Activated naive CD8-positive, alpha-beta T cell treated with anti-CD3 and anti-CD28 coated beads, Interleukin-2, amount 10 ng/mL, durations not matched to agents 7 days and 5 days (primary cell): ENCODE results near the gene AUH. TPM values are rescaled to one million over a fixed set of nuclear protein-coding genes. Genes with fewer than 3 reads are reported as not detected.

Experiments
- ATAC-seq: fragments of 150-1000 bp; cut with Tn5 transposase; one replicate; pipeline ENCODE4 v1.10.0; 2021; ENCODE audit warnings: low read depth, moderate library complexity
- POLR2A ChIA-PET: fragments of 350-600 bp; sonication (Branson Sonifier 250); formaldehyde crosslinking; loops from one replicate; lab custom pipeline; 2021; ENCODE audit warnings: antibody characterized with exemption; lab: Charles Lee
- DNase-seq: peaks from one replicate; pipeline ENCODE4 v3.0.0; 2021
- H3K27ac Mint-ChIP-seq: one replicate; pipeline ENCODE4 v1.8.0; 2022; ENCODE audit warnings: mild to moderate bottlenecking, mixed read lengths
- H3K27me3 Mint-ChIP-seq: one replicate; pipeline ENCODE4 v1.8.0; 2022; ENCODE audit warnings: mild to moderate bottlenecking, moderate library complexity, mixed read lengths
- H3K36me3 Mint-ChIP-seq: one replicate; pipeline ENCODE4 v1.8.0; 2021; ENCODE audit warnings: mild to moderate bottlenecking, mixed read lengths
- H3K4me1 Mint-ChIP-seq: one replicate; pipeline ENCODE4 v1.8.0; 2021; ENCODE audit warnings: mixed read lengths
- H3K4me3 Mint-ChIP-seq: one replicate; pipeline ENCODE4 v1.8.0; 2022; ENCODE audit warnings: mild to moderate bottlenecking, moderate library complexity, mixed read lengths
- H3K9me3 Mint-ChIP-seq: one replicate; pipeline ENCODE4 v1.8.0; 2021; ENCODE audit warnings: mixed read lengths
- total RNA-seq, 2 experiments: library from RNA; stranded (reverse); gene quantifications; one replicate each; pipeline ENCODE4 v1.2.3, GENCODE V29; 2021

AUH gene
- total RNA-seq, 2 experiments from 2014 or later = 15.8 to 17.2 TPM

DNA sequence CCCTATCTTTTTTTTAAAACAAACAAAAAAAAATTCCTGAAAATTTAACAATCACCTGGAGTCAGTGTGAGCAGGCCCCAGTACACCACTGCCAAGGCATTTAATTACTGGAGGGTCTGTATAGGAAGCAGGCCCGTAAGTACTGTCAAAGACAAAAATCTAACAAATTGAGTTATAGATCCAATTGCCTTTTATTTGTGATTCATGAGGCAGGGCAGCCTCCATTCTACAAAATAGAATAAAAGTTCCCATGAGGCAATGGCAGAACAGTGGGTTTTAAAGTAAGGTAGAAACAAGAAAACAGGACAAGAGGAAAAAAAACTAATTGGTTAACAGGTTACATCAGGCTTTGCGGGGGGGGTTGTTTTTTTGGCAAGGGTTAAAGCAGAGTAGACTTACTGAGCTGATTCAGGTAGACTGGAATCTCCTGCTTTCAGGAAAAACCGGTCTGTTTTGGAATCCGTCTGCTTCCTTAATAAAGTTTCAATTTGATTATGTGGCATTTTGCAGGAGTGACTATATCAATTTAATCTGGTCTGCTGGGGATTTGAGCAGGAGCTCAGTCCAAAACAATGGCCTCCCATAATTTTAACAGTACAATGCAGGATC is 48.9 kb downstream of the AUH start:
- Mint-ChIP-seq H3K9me3 (peaks cover 6% of the 10 kb centered on the region), H3K36me3 (peaks cover 26% of the 10 kb centered on the region), H3K4me3 (no peak overlapping the region), H3K27ac (no peak overlapping the region), H3K27me3 (no peaks in the 10 kb centered on the region), H3K4me1 (no peaks in the 10 kb centered on the region)
- POLR2A ChIA-PET = no interaction called here
- ATAC-seq = no peak
- no peak for DNase-seq

DNA sequence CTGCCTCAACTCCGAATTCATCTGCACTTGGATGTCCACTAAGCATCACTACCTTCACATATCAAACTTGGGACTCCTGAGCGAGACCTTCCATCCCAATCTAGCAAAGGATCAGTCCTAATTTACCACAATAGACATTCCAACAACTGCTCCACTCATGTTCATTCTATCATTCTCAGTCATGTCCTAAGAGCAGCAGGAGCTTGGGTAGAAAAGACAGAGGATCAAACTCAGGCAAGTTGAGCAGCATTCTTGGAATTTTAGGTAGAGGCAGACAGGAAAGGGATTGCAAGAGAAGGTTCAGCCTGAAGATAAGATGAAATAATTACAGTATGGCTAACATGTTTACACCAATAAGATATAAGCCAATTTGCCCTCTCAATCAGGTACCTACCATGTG is 51.7 kb downstream of the AUH start:
- peaks cover 6% of the 10 kb centered on the region for H3K9me3 Mint-ChIP-seq
- POLR2A ChIA-PET = no interaction called here

DNA sequence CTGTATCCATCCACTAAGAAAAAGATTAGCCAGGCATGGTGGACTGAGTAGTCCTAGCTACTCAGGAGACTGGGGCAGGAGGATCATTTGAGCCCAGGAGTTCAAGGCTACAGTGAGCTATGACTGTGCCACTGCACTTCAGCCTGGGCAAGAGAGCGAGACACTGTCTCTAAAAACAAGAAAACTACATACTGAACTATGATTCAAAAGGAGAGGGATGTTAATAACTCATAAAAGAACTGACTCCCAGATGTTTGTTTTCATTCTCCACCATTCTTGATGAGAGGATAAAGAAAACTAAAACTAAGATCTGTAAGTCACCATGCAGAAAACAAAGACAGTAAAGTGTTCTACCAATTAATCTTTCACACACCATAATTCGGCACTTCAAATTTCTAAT is 53.5 kb downstream of the AUH start:
- Mint-ChIP-seq H3K27me3 (no peaks in the 10 kb centered on the region), H3K9me3 (peaks cover 6% of the 10 kb centered on the region), H3K36me3 (peaks cover 34% of the 10 kb centered on the region), H3K27ac (no peak overlapping the region), H3K4me3 (no peak overlapping the region), H3K4me1 (peaks cover 3% of the 10 kb centered on the region)
- POLR2A ChIA-PET = no interaction called here
- ATAC-seq (no peak), DNase-seq (no peak)

More for the DNA sequence above, 51.7 kb downstream of the AUH start:
- Mint-ChIP-seq H3K4me1 (peaks cover 3% of the 10 kb centered on the region), H3K36me3 (peaks cover 31% of the 10 kb centered on the region), H3K27me3 (no peaks in the 10 kb centered on the region), H3K27ac (no peak overlapping the region), H3K4me3 (no peak overlapping the region)
- DNase-seq = no peak
- no peak for ATAC-seq

DNA sequence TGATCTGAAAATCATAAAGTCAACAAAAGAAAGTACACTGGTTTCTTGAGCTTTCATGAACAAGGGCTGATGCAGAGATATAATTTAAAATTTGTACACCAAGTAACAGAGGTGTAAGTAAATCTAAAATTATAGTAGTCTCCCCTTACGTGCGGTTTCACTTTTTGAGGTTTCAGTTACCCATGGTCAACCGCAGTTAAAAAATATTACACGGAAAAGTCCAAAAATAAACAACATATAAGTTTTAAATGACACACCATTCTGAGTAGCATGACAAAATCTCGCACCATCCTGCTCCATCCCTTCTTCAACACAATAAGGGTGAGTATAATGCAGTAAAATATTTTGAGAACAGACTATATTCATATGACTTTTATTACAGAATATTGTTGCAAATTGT is 54.4 kb downstream of the AUH start:
- H3K9me3 Mint-ChIP-seq = peaks cover 6% of the 10 kb centered on the region
- POLR2A ChIA-PET = no interaction called here
- DNase-seq (no peak), ATAC-seq (no peak)
- H3K27ac Mint-ChIP-seq = no peak overlapping the region
- H3K36me3 Mint-ChIP-seq = peaks cover 29% of the 10 kb centered on the region
- H3K4me3 Mint-ChIP-seq = no peak overlapping the region
- H3K4me1 Mint-ChIP-seq = peaks cover 3% of the 10 kb centered on the region
- H3K27me3 Mint-ChIP-seq = no peaks in the 10 kb centered on the region

DNA sequence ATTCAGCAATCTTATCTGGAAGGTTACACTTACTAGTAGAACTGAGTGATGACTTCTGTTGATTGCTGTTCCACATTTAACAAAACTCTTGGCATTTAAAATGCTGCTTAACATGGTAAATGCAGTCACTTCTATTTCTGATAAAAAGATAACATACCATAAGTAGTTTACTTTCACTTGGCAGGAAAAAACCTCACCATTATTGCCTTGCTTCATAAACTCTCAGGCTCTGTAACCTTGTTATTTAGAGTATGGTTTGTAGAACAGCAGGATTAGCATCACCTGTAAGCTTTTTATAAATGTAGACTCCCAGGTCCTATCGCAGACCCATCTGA is 55.5 kb downstream of the AUH start:
- no peak for DNase-seq
- Mint-ChIP-seq H3K4me3 (no peak overlapping the region), H3K4me1 (peaks cover 3% of the 10 kb centered on the region), H3K36me3 (peaks cover 29% of the 10 kb centered on the region), H3K9me3 (peaks cover 6% of the 10 kb centered on the region), H3K27me3 (no peaks in the 10 kb centered on the region), H3K27ac (no peak overlapping the region)
- POLR2A ChIA-PET = no interaction called here
- no peak for ATAC-seq

DNA sequence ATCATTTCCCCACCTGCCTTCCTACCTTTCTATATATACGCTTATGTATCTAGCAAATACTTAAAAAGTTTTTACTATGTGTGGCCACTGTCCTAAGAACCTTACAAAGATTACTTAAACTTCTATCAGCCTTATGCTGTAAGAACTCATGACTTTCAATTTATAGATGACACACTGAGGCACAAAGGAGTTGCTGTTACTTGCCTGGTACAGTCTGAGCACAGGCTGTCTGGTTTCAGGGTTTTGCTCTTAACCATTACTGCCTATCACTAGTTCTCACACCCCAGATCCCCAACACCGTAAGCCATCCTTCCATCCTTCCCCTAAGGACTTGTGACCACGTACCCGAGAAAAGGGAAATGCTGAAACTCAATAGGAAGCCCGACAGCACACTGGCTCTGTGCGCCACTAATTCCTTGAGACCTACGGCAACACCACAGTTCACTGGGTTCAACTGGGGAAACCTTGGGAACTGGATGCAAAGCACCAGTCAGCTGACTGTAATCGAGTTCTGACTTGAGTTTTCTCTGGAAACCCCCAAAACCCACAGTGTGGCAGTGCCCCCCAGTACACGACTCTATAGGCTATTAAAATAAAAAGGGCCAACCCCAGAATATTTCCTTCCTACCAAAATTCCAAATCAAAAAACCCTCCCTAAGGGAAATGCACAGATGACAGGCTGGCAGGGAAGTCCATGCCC is 56.0 kb downstream of the AUH start:
- DNase-seq (no peak), ATAC-seq (no peak)
- POLR2A ChIA-PET = no interaction called here
- no peak overlapping the region for H3K4me3 Mint-ChIP-seq
- H3K9me3 Mint-ChIP-seq = peaks cover 6% of the 10 kb centered on the region
- H3K4me1 Mint-ChIP-seq = peaks cover 3% of the 10 kb centered on the region
- H3K27ac Mint-ChIP-seq = no peak overlapping the region
- peaks cover 29% of the 10 kb centered on the region for H3K36me3 Mint-ChIP-seq
- no peaks in the 10 kb centered on the region for H3K27me3 Mint-ChIP-seq

DNA sequence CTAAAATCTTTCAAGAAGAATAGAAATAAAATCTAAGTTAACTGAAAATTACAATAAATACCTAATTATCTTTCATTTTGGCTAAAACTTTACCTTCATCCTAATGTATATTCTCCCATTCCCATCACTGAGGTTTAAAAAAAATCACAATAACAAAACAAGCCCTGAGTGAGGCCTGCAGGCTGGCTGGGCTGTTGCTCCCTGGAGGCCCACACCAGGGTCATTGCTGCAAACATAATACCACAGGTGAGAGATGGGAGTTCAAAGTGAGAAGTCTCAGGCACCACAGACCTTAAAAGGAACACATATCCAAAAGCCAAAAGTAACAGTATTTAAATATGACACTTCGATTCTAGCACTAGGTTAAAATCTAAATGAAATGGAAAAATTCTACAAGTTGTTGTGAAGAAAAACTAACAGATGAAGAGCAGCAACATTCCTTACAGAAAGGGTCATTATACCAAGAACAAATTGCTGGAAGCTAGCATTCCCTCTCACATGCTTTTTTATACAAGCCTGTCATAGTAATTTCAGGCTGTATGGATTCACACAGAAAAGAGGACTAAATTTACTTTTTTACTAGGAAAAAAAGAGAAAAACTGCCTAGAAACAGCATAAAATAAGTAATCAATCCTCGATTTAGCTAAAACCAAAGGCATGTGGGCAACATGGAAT is 57.8 kb downstream of the AUH start:
- Mint-ChIP-seq H3K36me3 (peaks cover 19% of the 10 kb centered on the region), H3K4me3 (no peak overlapping the region), H3K4me1 (peaks cover 3% of the 10 kb centered on the region), H3K9me3 (no peaks in the 10 kb centered on the region), H3K27me3 (no peaks in the 10 kb centered on the region), H3K27ac (no peak overlapping the region)
- DNase-seq (no peak), ATAC-seq (no peak)
- POLR2A ChIA-PET = no interaction called here

DNA sequence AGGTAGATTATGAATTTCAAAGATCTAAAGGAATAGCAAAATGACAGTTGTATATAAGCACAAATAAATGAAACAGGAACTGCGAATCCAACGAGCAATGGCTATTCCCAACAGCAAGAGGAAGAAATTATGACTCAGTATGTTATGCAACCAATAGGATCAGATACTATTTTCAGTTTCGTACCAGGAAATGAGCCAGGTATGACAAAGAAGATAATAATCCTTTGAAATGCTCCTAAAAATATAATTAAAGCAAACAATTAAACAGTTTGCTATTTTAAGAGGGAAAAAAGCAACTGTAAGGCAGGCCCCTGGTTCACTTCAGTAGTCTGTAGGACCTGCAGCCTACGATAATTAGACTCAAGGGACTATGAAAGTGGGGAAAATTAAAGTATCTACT is 58.9 kb downstream of the AUH start:
- H3K4me3 Mint-ChIP-seq = no peak overlapping the region
- peaks cover 17% of the 10 kb centered on the region for H3K36me3 Mint-ChIP-seq
- ATAC-seq (no peak), DNase-seq (no peak)
- peaks cover 3% of the 10 kb centered on the region for H3K4me1 Mint-ChIP-seq
- POLR2A ChIA-PET = no interaction called here
- H3K27ac Mint-ChIP-seq = no peak overlapping the region
- H3K9me3 Mint-ChIP-seq = no peaks in the 10 kb centered on the region
- H3K27me3 Mint-ChIP-seq = no peaks in the 10 kb centered on the region

DNA sequence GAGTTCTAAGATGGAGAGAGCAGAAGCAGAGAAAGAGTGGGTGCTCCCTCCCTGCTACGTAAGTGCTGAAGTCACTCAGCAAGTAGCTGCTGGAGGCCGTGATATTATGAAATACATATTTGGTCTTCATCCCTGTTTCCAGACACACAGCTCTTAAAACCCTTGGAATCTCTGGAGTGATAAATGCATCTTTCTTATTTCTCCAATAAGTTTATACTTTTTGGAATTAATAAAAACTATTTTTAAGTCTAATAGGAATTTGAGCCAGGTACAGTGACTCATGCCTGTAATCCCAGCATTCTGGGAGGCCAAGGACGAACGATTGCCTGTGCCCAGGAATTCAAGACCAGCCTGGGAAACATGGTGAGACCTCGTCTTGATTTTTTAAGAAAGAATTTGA is 60.6 kb downstream of the AUH start:
- no peaks in the 10 kb centered on the region for H3K9me3 Mint-ChIP-seq
- H3K36me3 Mint-ChIP-seq = peaks cover 20% of the 10 kb centered on the region
- H3K27me3 Mint-ChIP-seq = no peaks in the 10 kb centered on the region
- H3K27ac Mint-ChIP-seq = no peak overlapping the region
- H3K4me1 Mint-ChIP-seq = peaks cover 3% of the 10 kb centered on the region
- DNase-seq (no peak), ATAC-seq (no peak)
- POLR2A ChIA-PET = no interaction called here
- no peak overlapping the region for H3K4me3 Mint-ChIP-seq

DNA sequence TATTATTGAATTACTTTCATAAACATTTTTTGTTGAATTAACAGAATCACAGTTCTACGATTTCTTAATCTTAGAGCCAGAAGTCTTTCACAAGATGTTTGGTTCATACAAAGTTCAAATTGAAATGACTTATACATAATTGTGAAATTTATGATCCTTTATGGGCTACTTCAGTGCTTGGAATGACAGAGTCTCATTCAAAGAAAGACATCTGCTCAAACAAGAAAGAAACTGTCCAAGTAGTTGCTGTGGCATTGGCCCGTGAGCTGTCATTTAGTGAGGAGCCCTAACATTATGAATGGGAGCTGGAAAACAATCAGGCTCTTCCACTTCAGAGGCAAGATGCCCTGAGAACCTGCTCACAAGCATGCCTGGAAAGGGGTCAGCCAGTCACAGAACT is 63.4 kb downstream of the AUH start:
- no peaks in the 10 kb centered on the region for H3K4me1 Mint-ChIP-seq
- ATAC-seq (no peak), DNase-seq (no peak)
- H3K27me3 Mint-ChIP-seq = no peaks in the 10 kb centered on the region
- H3K36me3 Mint-ChIP-seq = peaks cover 30% of the 10 kb centered on the region
- H3K27ac Mint-ChIP-seq = no peak overlapping the region
- H3K9me3 Mint-ChIP-seq = no peaks in the 10 kb centered on the region
- POLR2A ChIA-PET = no interaction called here
- no peak overlapping the region for H3K4me3 Mint-ChIP-seq

DNA sequence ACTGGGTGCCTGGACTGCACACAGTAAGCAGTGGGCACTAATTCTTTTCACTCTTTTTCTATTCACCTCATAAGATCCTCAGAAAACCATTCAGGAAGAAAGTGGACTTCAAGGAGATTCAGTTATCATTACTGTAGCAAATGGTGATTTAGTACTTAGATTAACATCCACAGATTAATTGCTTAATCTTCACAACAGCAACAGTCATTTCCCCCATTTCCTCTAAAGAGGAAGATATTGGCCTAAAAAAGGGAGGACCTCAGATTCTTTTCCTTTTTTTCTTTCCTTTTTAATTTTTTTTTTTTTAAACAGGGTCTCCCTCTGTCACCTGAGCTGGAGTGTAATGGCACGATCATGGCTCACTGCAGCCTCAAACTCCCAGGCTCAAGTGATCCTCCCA is 64.4 kb downstream of the AUH start:
- Mint-ChIP-seq H3K4me3 (no peak overlapping the region), H3K9me3 (no peaks in the 10 kb centered on the region), H3K27ac (no peak overlapping the region), H3K27me3 (no peaks in the 10 kb centered on the region), H3K4me1 (no peaks in the 10 kb centered on the region), H3K36me3 (peaks cover 38% of the 10 kb centered on the region)
- POLR2A ChIA-PET = no interaction called here
- ATAC-seq (no peak), DNase-seq (no peak)

DNA sequence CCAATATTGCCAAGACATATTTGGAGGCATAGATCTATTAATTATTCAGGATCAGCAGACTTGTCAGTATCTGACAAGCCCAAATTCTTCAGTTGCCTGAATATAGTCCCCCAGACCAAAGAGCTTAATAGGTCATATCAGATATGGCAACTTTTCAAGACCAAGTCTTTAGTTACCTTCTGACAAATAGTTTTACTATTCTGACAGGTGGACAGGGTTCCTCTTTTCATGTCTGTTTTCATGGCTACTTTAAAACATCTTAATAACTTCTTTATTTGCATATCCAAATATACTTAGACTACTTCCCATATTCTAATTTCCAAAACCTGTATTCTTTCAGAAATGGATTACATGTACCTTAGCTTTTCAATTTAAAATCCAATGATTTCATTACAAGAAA is 65.4 kb downstream of the AUH start:
- H3K4me1 Mint-ChIP-seq = no peaks in the 10 kb centered on the region
- no peaks in the 10 kb centered on the region for H3K9me3 Mint-ChIP-seq
- H3K4me3 Mint-ChIP-seq = no peak overlapping the region
- ATAC-seq = no peak
- no peak overlapping the region for H3K27ac Mint-ChIP-seq
- POLR2A ChIA-PET = no interaction called here
- no peaks in the 10 kb centered on the region for H3K27me3 Mint-ChIP-seq
- H3K36me3 Mint-ChIP-seq = peaks cover 40% of the 10 kb centered on the region
- DNase-seq = no peak

DNA sequence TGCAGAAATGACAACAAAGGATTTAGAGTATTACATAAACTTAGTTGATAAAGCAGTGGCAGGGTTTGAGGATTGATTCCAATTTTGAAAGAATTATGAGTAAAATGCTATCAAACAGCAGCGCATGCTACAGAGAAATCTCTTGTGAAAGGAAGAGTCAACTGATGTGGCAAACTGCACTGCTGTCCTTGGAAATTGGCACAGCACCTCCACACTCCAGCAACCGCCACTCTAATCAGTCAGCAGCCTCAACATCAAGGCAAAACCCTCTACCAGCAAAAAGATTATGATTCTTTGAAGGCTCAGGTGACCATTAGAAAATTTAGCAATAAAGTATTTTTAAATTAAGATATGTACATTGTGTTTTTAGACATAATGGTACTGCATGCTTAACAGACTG is 66.4 kb downstream of the AUH start:
- POLR2A ChIA-PET = no interaction called here
- H3K36me3 Mint-ChIP-seq = peaks cover 42% of the 10 kb centered on the region
- H3K4me1 Mint-ChIP-seq = no peaks in the 10 kb centered on the region
- DNase-seq (no peak), ATAC-seq (no peak)
- H3K27me3 Mint-ChIP-seq = no peaks in the 10 kb centered on the region
- H3K27ac Mint-ChIP-seq = no peak overlapping the region
- H3K9me3 Mint-ChIP-seq = no peaks in the 10 kb centered on the region
- H3K4me3 Mint-ChIP-seq = no peak overlapping the region

DNA sequence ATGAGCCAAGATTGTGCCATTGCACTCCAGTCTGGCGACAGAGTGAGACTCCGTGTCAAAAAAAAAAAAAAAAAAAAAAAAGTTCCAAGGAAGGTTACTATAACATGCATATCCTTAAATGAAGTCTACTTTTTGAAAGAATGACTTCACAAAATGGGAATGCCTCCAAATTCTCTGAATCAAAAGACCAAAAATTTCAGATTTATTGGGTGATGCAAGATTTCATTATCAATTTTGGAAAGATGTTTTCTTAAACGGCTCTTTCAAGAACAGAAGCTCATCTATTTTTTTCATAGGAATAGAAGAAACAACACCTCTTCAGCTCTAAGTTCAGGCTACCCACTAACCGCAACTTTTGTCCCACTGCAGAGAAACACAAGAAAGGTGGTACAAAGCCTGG is 69.9 kb downstream of the AUH start:
- no peak for ATAC-seq
- H3K36me3 Mint-ChIP-seq = peaks cover 32% of the 10 kb centered on the region

More for the DNA sequence above, 69.9 kb downstream of the AUH start:
- H3K4me3 Mint-ChIP-seq = no peak overlapping the region
- no peaks in the 10 kb centered on the region for H3K27me3 Mint-ChIP-seq
- POLR2A ChIA-PET = no interaction called here
- DNase-seq = no peak
- no peaks in the 10 kb centered on the region for H3K9me3 Mint-ChIP-seq
- H3K27ac Mint-ChIP-seq = no peak overlapping the region
- no peaks in the 10 kb centered on the region for H3K4me1 Mint-ChIP-seq
